Stimulated activated CD8-positive, alpha-beta memory T cell treated with anti-CD3 and anti-CD28 coated beads, Interleukin-7, amount 100 ng/mL, for 48 hours (primary cell): Measurements from ENCODE around the gene LEMD1.
A peak's percentile ranks its signal among the peaks of the same experiment; 100 is the strongest.

Source experiments
- DNase-seq, 2 donors: peaks; one replicate each; pipeline ENCODE4 v3.0.0-alpha.2; 2020; ENCODE audit warnings: low read depth in 1 of 2; ENCODE audit errors: extremely low read depth in 1 of 2

LEMD1 gene

GRCh38 chr1:205356440-205357139 is 65.3 kb downstream of the LEMD1 start, which contains the start of gene KLHDC8A:
KLHDC8A (minus strand) TSS chr1:205356922; CDS start chr1:205343604, 13,318 bp downstream.
- no peak for DNase-seq

GRCh38 chr1:205355075-205355453 is 66.8 kb downstream of the LEMD1 start:
- no peak for DNase-seq

GRCh38 chr1:205354259-205355074 is 67.4 kb downstream of the LEMD1 start:
- DNase-seq = peak in 1 of 2 donors; percentile 27

GRCh38 chr1:205353612-205354011 is 68.2 kb downstream of the LEMD1 start:
- no peak for DNase-seq

- no peak for DNase-seq
Observed at GRCh38 chr1:205353191-205353590, 68.7 kb downstream of the LEMD1 start.

- no peak for DNase-seq
Observed at GRCh38 chr1:205351984-205352713, 69.7 kb downstream of the LEMD1 start.

GRCh38 chr1:205350691-205351141 is 71.1 kb downstream of the LEMD1 start:
- DNase-seq = no peak

GRCh38 chr1:205350124-205350523 is 71.7 kb downstream of the LEMD1 start:
- DNase-seq = no peak

GRCh38 chr1:205348554-205349487 is 73.0 kb downstream of the LEMD1 start:
- DNase-seq = no peak

GRCh38 chr1:205346956-205347574 is 74.8 kb downstream of the LEMD1 start:
- DNase-seq = no peak

- DNase-seq = no peak
Observed at GRCh38 chr1:205345761-205346160, 76.1 kb downstream of the LEMD1 start.

- no peak for DNase-seq
Observed at GRCh38 chr1:205344066-205344928, 77.6 kb downstream of the LEMD1 start.

GRCh38 chr1:205343431-205344065 is 78.3 kb downstream of the LEMD1 start:
- no peak for DNase-seq

GRCh38 chr1:205342986-205343385 is 78.9 kb downstream of the LEMD1 start:
- DNase-seq = no peak

- DNase-seq = no peak
Observed at GRCh38 chr1:205340676-205341075, 81.2 kb downstream of the LEMD1 start.

- DNase-seq = no peak
Observed at GRCh38 chr1:205339717-205340116, 82.1 kb downstream of the LEMD1 start.

GRCh38 chr1:205339197-205339702 is 82.6 kb downstream of the LEMD1 start:
- DNase-seq = no peak

GRCh38 chr1:205338011-205338410 is 83.8 kb downstream of the LEMD1 start:
- DNase-seq = no peak
